NOMO-1 (cell line): ENCODE measurements around the gene FNIP1.
"Not testable (repeated sequence)": the region's sequence is repeated elsewhere in the genome, so short reads cannot be mapped to it uniquely, and the experiment has no call there.

Experiments
- DNase-seq, 2 experiments: peaks; one replicate each; lab custom pipeline; 2025; ENCODE audit not compliant: unreplicated experiment in 2 of 2; lab: John Stamatoyannopoulos, UW

Gene FNIP1

DNA sequence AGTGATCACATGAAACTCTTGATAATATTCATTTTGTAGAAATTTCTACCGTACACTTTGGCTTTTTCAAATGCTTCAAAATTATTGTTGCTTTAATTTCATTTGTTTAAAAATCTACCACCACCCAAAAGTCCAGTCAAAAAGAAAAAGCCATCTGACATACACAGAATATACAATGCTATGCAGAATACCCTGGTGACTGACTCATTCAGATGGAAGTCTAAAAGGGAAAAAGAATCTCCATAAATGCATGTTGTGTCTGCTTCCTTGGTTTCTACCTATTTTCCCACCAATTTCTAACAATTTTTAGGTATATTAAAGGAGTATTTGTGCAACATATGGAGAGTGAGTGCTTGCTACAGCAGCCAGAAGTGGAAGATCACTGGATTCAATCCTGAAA is 152.4 kb downstream of the FNIP1 start:
- no peak for DNase-seq

- DNase-seq: no peak
Measured at GRCh38 chr5:131641494-131641893, 155.3 kb downstream of the FNIP1 start.

DNA sequence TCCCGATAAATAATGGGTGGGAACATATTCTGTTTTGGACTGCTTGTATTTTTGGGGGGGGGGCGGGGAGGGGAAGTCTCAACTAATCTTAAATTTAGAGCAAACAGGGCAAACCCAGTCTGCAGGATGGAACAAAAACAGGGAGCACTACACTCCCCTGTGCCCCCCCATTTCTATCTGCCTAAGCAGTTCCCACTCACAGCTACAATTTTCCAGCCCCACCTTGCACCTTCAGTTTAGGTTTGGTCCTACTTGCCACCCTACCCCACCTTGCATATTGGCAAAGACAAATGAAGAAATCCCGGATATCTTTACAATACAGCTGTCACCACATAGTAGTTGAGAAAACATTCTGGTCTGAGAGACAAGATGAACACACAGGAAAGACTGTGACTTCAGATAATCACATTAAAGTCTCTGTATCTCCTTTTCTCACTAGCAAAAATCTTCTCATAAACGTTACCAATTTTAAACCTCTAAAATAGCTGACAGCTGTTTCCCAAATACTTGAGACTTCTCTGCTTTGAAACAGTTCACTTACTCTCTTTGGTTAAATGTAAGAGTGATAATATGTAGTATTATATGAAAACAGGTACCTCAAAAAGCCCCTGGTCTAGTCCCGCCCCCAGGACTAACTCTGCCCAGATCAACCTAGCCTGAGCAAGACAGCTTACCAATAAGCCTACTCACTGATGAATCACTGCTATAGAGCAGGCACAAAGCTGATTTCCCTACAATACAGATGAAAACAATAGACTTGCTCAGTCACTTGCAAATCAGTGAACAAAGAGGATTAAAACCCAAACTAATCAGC is 156.6 kb downstream of the FNIP1 start:
- no peak for DNase-seq

- no peak for DNase-seq
Measured at GRCh38 chr5:131639148-131639547, 157.7 kb downstream of the FNIP1 start.

DNA sequence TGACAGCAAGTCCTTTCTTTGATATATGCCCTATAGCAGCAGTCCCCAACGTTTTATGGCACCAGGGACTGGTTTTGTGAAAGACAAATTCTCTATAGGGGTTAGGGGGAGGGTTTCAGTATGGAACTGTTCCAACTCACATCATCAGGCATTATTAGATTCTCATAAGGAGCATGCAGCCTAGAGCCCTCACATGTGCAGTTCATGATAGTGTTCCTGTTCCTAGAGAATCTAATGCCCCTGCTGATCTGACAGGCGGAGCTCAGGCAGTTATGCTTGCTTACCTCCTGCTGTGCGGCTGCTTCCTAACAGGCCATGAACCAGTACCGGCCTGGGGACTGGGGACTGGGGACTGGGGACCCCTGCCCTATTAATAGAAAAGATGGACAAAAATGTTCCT is 159.1 kb downstream of the FNIP1 start:
- DNase-seq: no peak

- DNase-seq: peak in 1 of 2 experiments; percentile 42
Measured at GRCh38 chr5:131635684-131636572, 160.9 kb downstream of the FNIP1 start.

DNA sequence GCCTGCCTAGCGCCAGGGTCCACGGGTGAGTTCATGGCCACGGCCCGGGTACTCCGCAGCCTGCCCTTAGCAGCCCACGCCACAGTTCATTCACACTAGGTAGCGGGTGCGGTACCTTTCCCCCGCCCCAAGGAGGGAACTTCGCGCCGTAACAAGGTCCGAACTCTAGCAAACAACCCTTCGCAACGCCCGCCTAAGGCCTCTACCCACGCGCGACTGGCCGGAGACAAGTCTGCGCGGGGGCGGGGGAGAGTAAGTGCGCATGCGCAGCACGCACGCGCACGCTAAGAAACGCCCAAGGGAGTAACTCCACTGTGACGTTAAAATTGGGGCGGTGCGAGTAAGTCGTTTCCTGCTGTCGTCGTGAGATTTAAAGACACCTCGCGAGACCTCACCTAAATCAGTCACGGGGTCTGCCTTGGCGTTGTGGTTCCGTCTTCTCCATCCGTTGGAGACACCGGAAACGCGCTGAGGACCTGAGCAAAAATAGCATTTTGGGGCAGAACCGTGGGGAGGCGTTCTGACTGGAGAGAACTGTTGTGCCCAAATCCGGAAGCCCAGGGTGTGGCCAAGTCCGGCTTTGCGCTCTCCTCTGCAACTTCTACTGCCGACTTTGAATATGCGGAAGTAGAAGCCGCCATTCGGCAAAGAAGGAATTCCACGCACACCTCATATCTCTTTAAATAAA is 161.7 kb downstream of the FNIP1 start, which contains the start of gene RAPGEF6:
Gene RAPGEF6 (minus strand): TSS at position 234 of the 688 bp plus-strand sequence. CDS start 199 bp downstream, at position 35.
- DNase-seq: peak; percentile 99 to 100

DNA sequence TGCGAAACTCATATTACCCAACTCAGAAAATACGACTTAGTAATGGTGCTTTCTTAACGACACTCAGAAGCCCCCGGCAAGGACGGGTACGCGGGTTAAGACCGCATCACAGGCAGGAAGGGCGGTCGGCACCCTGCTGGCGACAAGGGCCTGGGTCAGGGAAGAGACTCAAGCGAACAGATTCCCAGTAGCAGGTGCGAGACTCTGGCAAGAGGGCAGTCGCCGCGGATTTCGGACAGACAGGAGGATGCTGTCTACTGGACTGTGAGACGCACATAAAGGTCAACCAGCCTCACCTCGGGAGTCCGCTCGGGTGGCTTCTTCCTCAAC is 162.2 kb downstream of the FNIP1 start:
- peak; percentile 51 to 61 for DNase-seq

GRCh38 chr5:131634238-131634637 is 162.6 kb downstream of the FNIP1 start:
- DNase-seq: no peak

- DNase-seq: no peak
Measured at GRCh38 chr5:131633830-131634229, 163.0 kb downstream of the FNIP1 start.

- DNase-seq: no peak
Measured at GRCh38 chr5:131630963-131631350, 165.9 kb downstream of the FNIP1 start.

GRCh38 chr5:131630208-131630962 is 166.4 kb downstream of the FNIP1 start:
- no peak for DNase-seq

- DNase-seq: no peak
Measured at GRCh38 chr5:131628990-131629389, 167.8 kb downstream of the FNIP1 start.

GRCh38 chr5:131627207-131627865 is 169.5 kb downstream of the FNIP1 start:
- DNase-seq: no peak

DNA sequence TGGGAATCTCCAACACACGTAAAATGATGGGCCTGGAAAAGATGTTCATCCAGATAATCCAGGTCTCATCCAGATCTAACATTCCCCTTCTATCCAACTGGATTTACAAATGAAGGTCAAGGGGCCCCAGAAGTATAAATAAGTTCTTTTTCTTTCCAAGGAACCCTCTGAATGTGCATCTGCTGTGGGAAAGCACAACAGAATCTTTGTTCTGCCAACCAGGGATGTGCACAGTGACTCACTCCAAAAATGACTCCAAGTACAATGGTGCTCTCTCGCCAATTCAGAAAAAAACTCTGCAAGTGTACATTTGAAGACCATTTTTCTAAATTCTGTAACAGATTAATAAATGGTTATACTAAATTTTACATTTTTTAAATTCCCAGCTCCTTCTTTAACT is 174.2 kb downstream of the FNIP1 start:
- DNase-seq: no peak

GRCh38 chr5:131621164-131621563 is 175.7 kb downstream of the FNIP1 start:
- not testable (repeated sequence) for DNase-seq

DNA sequence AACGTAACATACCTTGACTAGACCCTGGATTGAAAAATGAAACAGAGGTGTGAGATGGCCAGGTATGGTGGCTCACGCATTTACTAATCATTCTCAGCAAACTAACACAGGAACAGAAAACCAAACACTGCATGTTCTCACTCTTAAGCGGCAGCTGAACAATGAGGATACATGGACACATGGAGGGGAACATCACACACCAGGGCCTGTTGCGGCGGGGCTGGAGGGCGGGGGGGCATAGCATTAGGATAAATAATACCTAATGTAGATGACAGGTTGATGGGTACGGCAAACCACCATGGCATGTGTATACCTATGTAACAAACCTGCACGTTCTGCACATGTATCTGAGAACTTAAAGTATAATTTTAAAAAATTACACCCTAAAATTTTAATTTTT is 177.7 kb downstream of the FNIP1 start:
- no peak for DNase-seq

DNA sequence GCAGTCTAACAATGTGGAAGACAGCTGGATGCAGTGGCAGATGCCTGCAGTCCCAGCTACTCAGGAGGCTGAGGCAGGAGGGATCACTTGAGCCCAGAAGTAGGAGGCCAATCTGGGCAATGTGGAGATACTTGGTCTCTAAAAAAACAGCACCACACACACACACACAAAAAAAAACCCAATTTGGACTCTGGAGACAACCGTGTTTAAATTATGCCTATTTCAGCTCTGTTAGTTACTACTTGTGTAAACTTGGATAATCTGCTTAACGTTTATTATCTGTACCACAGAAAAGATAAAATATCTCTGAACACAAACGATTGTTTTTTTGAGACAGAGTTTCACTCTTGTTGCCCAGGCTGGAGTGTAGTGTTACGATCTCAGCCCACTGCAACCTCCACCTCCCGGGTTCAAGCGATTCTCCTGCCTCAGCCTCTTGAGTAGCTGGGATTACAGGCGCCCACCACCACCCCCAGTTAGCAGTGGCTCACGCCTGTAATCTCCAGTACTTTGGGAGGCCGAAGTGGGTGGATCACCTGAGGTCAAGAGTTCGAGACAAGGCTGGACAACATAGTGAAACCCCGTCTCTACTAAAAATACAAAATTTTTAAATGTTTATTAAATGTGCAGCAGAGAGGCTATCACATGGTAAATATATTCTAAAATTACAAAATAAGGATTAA is 179.5 kb downstream of the FNIP1 start:
- no peak for DNase-seq

DNA sequence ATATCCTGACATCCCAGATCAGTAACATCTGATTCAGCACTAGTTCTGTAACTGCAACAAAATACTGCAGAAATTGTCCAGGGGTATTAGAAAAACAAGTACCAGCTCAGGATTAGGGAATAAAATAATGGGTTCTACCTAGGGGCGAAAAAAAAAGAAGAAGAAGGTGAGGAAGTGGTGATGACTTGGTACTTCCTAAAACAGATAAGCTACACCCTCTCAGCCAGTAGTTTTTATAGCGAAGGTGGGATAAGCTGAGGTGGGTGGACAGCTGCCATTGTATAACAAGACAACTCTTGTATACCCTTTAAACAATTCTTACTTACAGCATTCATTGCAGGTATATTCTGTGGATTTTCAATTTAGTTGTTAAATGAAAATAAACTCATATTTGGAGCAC is 180.9 kb downstream of the FNIP1 start:
- no peak for DNase-seq
